ENCODE data around the gene CRPPA.

DNA sequence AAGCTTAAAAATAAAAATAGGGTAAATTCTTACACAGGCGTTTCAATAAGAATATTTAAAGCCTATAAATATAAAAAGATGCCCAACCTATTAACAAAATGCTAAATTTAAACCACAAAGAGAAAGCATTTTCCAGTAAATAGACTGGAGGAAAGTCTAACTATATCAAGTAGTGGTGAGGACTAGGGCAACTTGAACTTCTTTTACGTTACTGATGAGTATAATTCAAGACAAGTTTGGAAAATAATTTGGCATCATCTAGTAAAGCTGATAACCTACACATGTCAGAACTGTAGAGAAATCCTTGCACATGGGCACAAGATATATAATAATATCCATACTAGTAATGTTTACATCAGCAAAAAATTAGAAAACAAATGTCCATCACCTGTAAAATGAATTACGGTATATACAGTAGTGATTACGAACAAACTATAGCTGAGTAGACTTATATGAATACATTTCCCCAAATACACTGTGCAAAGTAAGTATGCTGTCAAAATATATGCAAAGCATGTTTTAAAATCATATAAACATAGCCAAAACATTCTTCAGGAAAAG lies 27.4 kb downstream of the CRPPA start:
- TF ChIP-seq ZC3H10 (CRISPR knock-in tag; IDR thresholded peaks at IDR 0.05) (no peak), SNAI2 (CRISPR knock-in tag; IDR thresholded peaks at IDR 0.05) (no peak), ZNF70 (CRISPR knock-in tag; IDR thresholded peaks at IDR 0.05) (no peak), ZFP3 (CRISPR knock-in tag; IDR thresholded peaks at IDR 0.05) (no peak), ZNF565 (CRISPR knock-in tag; conservative IDR thresholded peaks at IDR 0.05; ENCODE audit: low read depth) (no peak), ZNF8 (CRISPR knock-in tag; IDR thresholded peaks at IDR 0.05) (no peak), ISL1 (CRISPR knock-in tag; IDR thresholded peaks at IDR 0.05) (no peak), TOX (CRISPR knock-in tag; IDR thresholded peaks at IDR 0.05; ENCODE audit: borderline replicate concordance) (no peak)
- TF ChIP-seq, protein P1, sequence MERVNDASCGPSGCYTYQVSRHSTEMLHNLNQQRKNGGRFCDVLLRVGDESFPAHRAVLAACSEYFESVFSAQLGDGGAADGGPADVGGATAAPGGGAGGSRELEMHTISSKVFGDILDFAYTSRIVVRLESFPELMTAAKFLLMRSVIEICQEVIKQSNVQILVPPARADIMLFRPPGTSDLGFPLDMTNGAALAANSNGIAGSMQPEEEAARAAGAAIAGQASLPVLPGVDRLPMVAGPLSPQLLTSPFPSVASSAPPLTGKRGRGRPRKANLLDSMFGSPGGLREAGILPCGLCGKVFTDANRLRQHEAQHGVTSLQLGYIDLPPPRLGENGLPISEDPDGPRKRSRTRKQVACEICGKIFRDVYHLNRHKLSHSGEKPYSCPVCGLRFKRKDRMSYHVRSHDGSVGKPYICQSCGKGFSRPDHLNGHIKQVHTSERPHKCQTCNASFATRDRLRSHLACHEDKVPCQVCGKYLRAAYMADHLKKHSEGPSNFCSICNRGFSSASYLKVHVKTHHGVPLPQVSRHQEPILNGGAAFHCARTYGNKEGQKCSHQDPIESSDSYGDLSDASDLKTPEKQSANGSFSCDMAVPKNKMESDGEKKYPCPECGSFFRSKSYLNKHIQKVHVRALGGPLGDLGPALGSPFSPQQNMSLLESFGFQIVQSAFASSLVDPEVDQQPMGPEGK (CRISPR knock-in tag; IDR thresholded peaks at IDR 0.05; ENCODE audit: borderline replicate concordance): no peak
- TF ChIP-seq, protein P2, sequence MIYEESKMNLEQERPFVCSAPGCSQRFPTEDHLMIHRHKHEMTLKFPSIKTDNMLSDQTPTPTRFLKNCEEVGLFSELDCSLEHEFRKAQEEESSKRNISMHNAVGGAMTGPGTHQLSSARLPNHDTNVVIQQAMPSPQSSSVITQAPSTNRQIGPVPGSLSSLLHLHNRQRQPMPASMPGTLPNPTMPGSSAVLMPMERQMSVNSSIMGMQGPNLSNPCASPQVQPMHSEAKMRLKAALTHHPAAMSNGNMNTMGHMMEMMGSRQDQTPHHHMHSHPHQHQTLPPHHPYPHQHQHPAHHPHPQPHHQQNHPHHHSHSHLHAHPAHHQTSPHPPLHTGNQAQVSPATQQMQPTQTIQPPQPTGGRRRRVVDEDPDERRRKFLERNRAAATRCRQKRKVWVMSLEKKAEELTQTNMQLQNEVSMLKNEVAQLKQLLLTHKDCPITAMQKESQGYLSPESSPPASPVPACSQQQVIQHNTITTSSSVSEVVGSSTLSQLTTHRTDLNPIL (CRISPR knock-in tag; IDR thresholded peaks at IDR 0.05; ENCODE audit: low read depth): no peak

Measured in SK-N-SH treated with all-trans-retinoic acid at 6 μM for 48 hours (cell line).